HUES64 (cell line): ENCODE measurements around the gene RHOT2.

Experiments
- H3K27ac ChIP-seq: 2 replicates; pipeline ENCODE4 v1.7.0; 2013; ENCODE audit warnings: low read depth, low read length, inconsistent platforms
- H3K27me3 ChIP-seq: 2 replicates; pipeline ENCODE4 v1.6.1; 2013; ENCODE audit warnings: mild to moderate bottlenecking, low read length; ENCODE audit not compliant: insufficient read depth
- H3K36me3 ChIP-seq: 2 replicates; pipeline ENCODE4 v1.6.1; 2013; ENCODE audit warnings: mild to moderate bottlenecking, low read length; ENCODE audit not compliant: insufficient read depth
- H3K4me1 ChIP-seq: 2 replicates; pipeline ENCODE4 v1.6.1; 2013; ENCODE audit warnings: mild to moderate bottlenecking, low read length, moderate library complexity; ENCODE audit not compliant: insufficient read depth
- H3K4me3 ChIP-seq: 2 replicates; pipeline ENCODE4 v1.5.1; 2013; ENCODE audit warnings: mild to moderate bottlenecking, low read length, moderate library complexity
- H3K9ac ChIP-seq: 2 replicates; pipeline ENCODE4 v1.6.1; 2013; ENCODE audit warnings: mild to moderate bottlenecking, low read depth, low read length
- H3K9me3 ChIP-seq: 2 replicates; pipeline ENCODE4 v1.6.1; 2013; ENCODE audit warnings: low read depth, low read length; ENCODE audit not compliant: insufficient read depth
- WGBS: fragments of 150-250, 120-280 bp; methylation state at CpG from one replicate; pipeline ENCODE4 v1.1.7; 2013; ENCODE audit warnings: missing lambda C conversion rate; 5-methylcytosine and 5-hydroxymethylcytosine counted together

RHOT2 gene

DNA sequence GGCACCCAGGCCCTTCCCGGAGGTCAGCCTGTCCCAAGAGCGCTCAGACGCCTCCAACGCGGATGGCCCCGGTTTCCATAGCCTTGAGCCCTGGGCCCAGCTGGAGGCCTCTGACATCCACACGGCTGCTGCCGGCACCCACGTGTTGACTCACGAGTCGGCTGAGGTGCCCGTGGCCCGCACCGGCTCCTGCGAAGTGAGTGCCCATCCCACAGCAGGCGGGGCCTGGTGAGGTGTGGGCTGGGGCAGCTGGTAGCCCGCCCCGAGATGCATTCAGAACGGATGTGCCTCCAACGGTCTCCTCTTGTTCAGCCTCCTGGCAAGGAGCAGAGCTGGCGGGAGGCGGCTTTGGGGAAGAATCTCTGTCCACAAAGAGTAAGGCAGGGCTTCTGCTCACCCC, 16.1 kb upstream of the RHOT2 start:
- peaks cover 23% of the 10 kb centered on the region; the same call in 1 of the 2 replicates for H3K36me3 ChIP-seq
- no peaks in the 10 kb centered on the region for H3K27me3 ChIP-seq
- 95% methylated on average over 22 of the region's 22 CpGs for WGBS
- H3K27ac ChIP-seq = no peak overlapping the region
- no peaks in the 10 kb centered on the region for H3K9me3 ChIP-seq
- H3K4me1 ChIP-seq = no peaks in the 10 kb centered on the region
- H3K4me3 ChIP-seq = no peak overlapping the region
- no peak overlapping the region for H3K9ac ChIP-seq

- Histone ChIP-seq H3K4me1 (no peaks in the 10 kb centered on the region), H3K4me3 (no peak overlapping the region), H3K36me3 (peaks cover 23% of the 10 kb centered on the region; the same call in 1 of the 2 replicates), H3K27ac (no peak overlapping the region), H3K27me3 (no peaks in the 10 kb centered on the region), H3K9me3 (no peaks in the 10 kb centered on the region), H3K9ac (no peak overlapping the region)
- WGBS = 92% methylated on average over 28 of the region's 28 CpGs
Measured at GRCh38 chr16:652454-653305, 15.3 kb upstream of the RHOT2 start.

GRCh38 chr16:654034-654433, 13.9 kb upstream of the RHOT2 start:
- no peak overlapping the region for H3K4me3 ChIP-seq
- H3K27ac ChIP-seq = no peak overlapping the region
- H3K4me1 ChIP-seq = no peaks in the 10 kb centered on the region
- 96% methylated on average over 12 of the region's 12 CpGs for WGBS
- H3K27me3 ChIP-seq = no peaks in the 10 kb centered on the region
- peaks cover 26% of the 10 kb centered on the region for H3K36me3 ChIP-seq
- no peak overlapping the region for H3K9ac ChIP-seq
- no peaks in the 10 kb centered on the region for H3K9me3 ChIP-seq

DNA sequence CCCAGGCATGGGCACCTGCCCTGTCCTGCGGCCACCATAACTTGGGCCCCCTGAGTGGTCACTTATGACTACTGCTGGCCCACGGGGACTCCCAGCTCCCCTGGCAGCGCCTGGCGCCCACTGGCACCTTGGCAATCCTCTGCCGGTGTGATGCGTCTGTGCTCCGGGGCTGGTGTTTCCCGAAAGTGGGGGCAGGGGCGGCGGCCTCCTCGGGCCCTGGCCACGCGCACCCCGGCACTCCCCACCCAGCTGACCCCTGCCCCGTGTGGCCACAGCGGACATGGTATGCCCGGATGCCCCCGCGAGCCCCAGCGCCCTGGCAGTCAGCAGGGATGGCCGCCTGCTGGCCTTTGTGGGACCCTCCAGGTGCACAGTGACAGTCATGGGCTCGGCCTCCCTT, 10.4 kb upstream of the RHOT2 start:
- Histone ChIP-seq H3K27me3 (no peaks in the 10 kb centered on the region), H3K4me3 (no peak overlapping the region), H3K27ac (no peak overlapping the region), H3K9ac (no peak overlapping the region), H3K4me1 (0 out of 2 replicates have a peak, but pooled peaks cover 3% of the 10 kb centered on the region), H3K9me3 (no peaks in the 10 kb centered on the region), H3K36me3 (peaks cover 18% of the 10 kb centered on the region)
- WGBS = 95% methylated on average over 22 of the region's 22 CpGs

DNA sequence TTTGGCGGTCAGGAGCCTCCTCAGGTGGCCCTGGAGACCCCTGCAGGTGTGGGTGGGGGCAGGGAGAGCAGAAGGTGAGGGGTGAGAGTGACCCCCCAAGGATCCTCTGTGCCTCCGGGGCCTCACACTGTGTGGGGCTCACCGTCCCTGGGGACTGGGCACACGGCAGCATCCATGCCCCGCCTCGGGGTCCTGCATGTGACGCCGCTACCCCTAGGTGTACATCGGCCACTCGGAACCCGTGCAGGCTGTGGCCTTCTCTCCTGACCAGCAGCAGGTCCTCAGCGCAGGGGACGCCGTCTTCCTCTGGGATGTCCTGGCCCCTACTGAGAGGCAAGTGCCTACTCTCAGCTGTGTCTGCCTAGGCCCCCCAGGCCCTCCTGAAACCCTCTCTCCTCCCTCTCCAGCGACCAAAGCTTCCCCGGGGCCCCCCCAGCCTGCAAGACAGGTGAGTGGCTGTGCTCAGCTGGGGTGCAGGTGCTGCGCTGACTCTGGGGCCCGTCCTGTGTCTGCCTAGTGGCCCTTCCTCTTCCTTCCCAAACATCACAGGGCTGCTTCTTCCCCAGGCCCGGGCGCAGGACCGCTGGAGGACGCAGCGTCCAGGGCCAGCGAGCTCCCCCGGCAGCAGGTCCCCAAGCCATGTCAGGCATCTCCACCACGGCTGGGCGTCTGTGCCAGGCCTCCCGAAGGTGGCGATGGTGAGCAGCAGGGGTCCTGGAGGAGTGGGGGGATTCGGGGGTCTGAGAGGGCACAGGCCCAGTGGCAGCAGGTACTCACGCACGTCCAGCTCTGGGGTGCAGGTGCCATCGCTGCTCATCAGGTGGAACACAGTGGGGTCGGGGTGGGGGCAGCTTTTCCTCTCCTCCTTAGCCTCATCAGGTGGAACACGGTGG, 9.0 kb upstream of the RHOT2 start:
- 94% methylated on average over 35 of the region's 35 CpGs for WGBS
- Histone ChIP-seq H3K9me3 (no peaks in the 10 kb centered on the region), H3K4me3 (no peak overlapping the region), H3K27me3 (no peaks in the 10 kb centered on the region), H3K27ac (no peak overlapping the region), H3K9ac (no peak overlapping the region), H3K36me3 (peaks cover 7% of the 10 kb centered on the region), H3K4me1 (0 out of 2 replicates have a peak, but pooled peaks cover 3% of the 10 kb centered on the region)

GRCh38 chr16:659618-660017, 8.3 kb upstream of the RHOT2 start:
- Histone ChIP-seq H3K9ac (no peak overlapping the region), H3K36me3 (peaks cover 7% of the 10 kb centered on the region), H3K27ac (no peak overlapping the region), H3K27me3 (no peaks in the 10 kb centered on the region), H3K4me1 (0 out of 2 replicates have a peak, but pooled peaks cover 3% of the 10 kb centered on the region), H3K9me3 (no peaks in the 10 kb centered on the region), H3K4me3 (no peak overlapping the region)
- WGBS = 91% methylated on average over 20 of the region's 20 CpGs

DNA sequence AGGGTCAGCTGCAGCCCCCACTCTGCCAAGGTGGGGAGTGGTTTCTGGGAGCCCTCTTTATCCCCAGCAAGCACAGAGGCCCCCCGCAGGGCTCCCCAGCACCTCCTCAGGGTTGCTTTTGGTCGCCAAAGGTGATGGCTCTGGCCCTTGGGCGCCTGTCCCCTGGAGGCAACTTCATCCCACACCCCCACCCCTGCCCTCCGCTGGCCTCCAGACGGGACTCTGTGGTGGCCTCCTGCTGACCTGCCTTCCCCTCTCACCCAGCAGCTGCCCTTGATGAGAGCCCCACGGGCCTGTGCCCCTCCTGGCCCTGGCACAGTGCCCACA, 7.8 kb upstream of the RHOT2 start:
- Histone ChIP-seq H3K4me3 (no peak overlapping the region), H3K9ac (no peak overlapping the region), H3K27ac (0 out of 2 replicates have a peak overlapping the region, but pooled peaks have one; percentile 25), H3K4me1 (0 out of 2 replicates have a peak, but pooled peaks cover 3% of the 10 kb centered on the region), H3K27me3 (no peaks in the 10 kb centered on the region), H3K36me3 (peaks cover 7% of the 10 kb centered on the region), H3K9me3 (no peaks in the 10 kb centered on the region)
- WGBS = 88% methylated on average over 6 of the region's 6 CpGs

GRCh38 chr16:660459-661183, 7.3 kb upstream of the RHOT2 start:
- Histone ChIP-seq H3K9me3 (no peaks in the 10 kb centered on the region), H3K27me3 (no peaks in the 10 kb centered on the region), H3K9ac (peak overlapping the region; percentile 38; the same call in 1 of the 2 replicates), H3K4me3 (no peak overlapping the region), H3K36me3 (peaks cover 6% of the 10 kb centered on the region), H3K27ac (0 out of 2 replicates have a peak overlapping the region, but pooled peaks have one; percentile 25), H3K4me1 (0 out of 2 replicates have a peak, but pooled peaks cover 3% of the 10 kb centered on the region)
- WGBS = 28% methylated on average over 32 of the region's 43 CpGs

- no peak overlapping the region for H3K4me3 ChIP-seq
Measured at GRCh38 chr16:661184-661821, 6.6 kb upstream of the RHOT2 start.

GRCh38 chr16:662095-662494, 5.8 kb upstream of the RHOT2 start:
- H3K36me3 ChIP-seq = peaks cover 3% of the 10 kb centered on the region
- H3K9me3 ChIP-seq = no peaks in the 10 kb centered on the region
- H3K27ac ChIP-seq = no peak overlapping the region
- 0 out of 2 replicates have a peak, but pooled peaks cover 3% of the 10 kb centered on the region for H3K4me1 ChIP-seq
- no peak overlapping the region for H3K9ac ChIP-seq
- 94% methylated on average over 19 of the region's 19 CpGs for WGBS
- no peak overlapping the region for H3K4me3 ChIP-seq
- H3K27me3 ChIP-seq = no peaks in the 10 kb centered on the region

More at GRCh38 chr16:661184-661821, 6.6 kb upstream of the RHOT2 start:
- Histone ChIP-seq H3K4me1 (0 out of 2 replicates have a peak, but pooled peaks cover 3% of the 10 kb centered on the region), H3K27ac (no peak overlapping the region), H3K9me3 (no peaks in the 10 kb centered on the region), H3K36me3 (peaks cover 3% of the 10 kb centered on the region), H3K9ac (peak overlapping the region; percentile 38; the same call in 1 of the 2 replicates), H3K27me3 (no peaks in the 10 kb centered on the region)
- WGBS = 81% methylated on average over 35 of the region's 35 CpGs
